ENCODE results near the gene ABHD1.

- no peak for TF ChIP-seq CTCF (IDR thresholded peaks at IDR 0.05)
- TF ChIP-seq POLR2A (IDR thresholded peaks at IDR 0.05) = no peak
Measured at GRCh38 chr2:27099334-27099955, 24.2 kb upstream of the ABHD1 start.
